HG03175 (cell line): Measurements from ENCODE around the gene ACOT12.

Source experiments
- ATAC-seq: cut with Tn5 transposase; IDR thresholded peaks from one replicate; pipeline ENCODE4 v1.9.1; 2021; ENCODE audit warnings: mild to moderate bottlenecking, moderate library complexity; ENCODE audit not compliant: unreplicated experiment

ACOT12 gene

DNA sequence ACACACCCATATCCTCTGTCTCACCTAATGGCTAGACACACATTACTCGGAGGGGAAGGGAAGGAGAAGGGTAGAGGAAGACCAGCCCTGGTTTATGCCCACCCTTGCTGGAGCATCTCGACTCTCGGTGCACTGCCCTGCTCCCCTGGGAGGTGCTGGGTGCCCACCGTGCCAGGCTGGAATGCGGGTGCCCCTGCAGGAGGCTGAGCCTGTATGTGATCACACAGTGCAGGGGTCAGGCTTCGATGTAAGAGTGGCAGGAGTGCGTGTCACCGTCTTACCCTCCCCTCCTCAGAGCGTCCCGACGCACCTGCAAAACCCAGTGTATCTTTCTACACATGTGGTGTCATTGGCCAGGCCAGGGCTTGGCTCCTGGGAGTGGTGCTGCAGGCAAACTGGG lies 7.3 kb upstream of the ACOT12 start:
- no peak for ATAC-seq

DNA sequence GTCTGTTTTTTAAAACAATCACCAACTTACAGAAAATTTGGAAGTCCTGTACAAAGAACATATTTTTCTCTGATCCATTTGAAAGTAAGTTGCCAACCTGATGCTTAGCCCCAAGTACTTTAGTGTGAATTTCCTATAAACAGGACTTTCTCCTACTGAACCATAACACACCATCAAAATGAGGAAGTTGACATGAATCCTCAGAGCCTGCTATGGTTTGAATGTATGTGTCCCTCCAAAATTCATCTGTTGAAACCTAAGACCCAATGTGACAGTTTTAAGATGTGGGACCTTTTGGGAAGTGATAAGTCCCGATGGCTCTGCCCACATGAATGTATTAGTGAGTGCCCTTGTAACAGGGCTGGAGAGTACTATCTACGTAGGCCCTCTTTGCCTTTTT lies 6.4 kb upstream of the ACOT12 start:
- ATAC-seq, result no peak

DNA sequence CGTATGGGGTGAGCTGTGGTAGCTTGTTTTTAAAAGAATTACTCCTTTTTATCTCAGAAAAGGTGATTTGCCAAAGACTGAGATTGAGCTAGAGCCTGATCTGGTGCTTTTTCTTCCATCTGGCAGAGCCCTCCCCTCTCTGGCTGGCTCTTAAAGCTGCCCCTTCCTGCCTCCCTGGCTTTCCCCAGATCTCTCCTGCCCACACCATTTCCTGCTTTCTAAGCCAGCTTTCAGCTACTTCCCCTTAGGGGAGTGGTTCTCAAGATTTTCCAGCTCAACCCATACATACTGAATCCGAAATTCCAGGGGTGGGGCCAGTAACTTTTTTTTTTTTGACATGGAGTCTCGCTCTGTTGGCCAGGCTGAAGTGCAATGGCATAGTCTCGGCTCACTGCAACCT lies 4.8 kb upstream of the ACOT12 start:
- no peak for ATAC-seq

DNA sequence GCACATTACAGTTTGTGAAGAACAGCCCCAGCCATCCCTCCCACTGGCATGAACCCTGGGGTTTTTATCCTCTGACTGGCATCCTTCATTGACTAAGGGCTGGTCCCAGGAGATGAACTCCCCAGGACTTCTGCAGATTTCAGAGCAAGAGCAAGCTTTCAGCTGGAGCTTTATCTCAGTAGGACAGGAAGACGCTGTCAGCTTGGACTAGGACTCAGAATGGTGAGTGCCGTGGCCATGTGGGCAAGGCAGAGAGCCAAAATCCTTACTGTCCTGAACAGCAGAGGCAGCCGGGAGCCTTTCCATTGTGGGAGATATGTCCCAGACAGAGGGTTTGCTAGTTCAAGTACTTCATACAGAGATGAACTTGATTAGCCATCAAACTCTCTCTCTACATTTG lies 3.2 kb upstream of the ACOT12 start:
- ATAC-seq, result no peak

DNA sequence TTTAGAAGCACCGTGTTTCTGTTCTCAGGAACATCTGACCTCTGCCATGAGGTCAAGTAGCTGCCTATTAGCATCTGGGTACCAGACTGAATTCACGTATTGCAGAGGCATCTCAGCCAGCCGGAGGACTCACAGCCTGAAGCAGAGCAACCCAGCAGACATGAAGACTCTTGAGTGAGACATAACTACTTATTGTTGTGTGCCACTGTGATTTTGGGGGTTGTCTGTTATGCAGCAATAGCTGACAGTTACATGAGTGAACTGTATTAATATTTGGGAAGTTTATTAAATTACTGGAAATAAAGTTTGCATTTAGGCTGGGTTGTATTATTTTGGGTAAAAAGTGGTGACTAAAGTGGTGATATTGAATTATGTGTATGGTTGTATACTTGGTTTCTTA lies 1.3 kb upstream of the ACOT12 start:
- no peak for ATAC-seq

DNA sequence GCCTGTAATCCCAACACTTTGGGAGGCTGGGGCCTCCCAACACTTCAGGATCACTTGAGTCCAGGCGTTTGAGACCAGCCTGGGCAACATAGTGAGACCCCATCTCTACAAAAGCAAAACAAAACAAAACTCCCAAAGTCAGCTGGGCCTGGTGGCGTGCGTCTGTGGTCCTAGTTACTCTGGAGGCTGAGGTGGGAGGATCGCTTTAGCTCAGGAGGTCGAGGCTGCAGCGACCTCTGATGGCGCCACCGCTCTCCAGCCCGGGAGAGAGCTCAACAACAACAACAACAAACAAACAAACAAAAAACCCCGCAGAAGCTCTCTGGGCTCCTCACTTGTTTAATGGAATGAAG lies 528 bp downstream of the ACOT12 start:
- ATAC-seq, result no peak

DNA sequence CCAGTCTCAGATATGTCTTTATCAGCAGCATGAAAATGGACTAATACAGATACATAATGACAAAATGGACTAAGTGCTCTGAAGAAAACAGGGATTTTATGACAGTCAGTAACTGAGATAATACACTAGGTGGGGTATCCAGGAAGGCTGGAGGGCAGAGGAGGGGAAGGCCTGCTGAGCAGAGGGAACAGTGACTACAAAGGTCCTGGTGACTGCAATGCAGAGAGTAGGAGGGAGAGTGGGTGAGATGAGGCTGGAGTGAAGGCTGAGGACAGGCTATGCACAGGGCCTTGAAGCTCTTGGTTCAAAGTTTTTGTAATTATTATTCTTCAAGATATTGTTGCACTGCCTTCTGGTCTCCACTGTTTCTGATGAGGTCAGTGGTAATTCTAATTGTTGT lies 4.9 kb downstream of the ACOT12 start:
- ATAC-seq, result no peak

DNA sequence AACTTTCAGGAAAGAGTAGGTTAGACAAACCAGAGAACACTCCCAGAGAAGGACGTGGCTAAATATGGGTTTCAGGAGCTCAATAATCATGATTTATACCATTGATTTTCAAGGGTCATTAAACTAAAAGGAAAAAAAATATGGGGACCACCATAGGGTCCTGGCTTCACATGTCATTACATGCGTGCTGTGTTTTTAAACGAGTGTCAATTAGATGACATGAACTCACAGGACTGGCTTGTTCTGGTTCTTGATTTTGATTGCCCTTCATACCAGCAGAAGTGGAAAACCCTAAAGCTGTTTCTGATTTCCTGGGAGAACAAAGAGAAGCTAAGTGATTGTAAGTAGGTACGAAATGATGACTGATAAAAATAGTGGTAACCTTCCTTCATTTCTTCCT lies 5.8 kb downstream of the ACOT12 start:
- no peak for ATAC-seq

DNA sequence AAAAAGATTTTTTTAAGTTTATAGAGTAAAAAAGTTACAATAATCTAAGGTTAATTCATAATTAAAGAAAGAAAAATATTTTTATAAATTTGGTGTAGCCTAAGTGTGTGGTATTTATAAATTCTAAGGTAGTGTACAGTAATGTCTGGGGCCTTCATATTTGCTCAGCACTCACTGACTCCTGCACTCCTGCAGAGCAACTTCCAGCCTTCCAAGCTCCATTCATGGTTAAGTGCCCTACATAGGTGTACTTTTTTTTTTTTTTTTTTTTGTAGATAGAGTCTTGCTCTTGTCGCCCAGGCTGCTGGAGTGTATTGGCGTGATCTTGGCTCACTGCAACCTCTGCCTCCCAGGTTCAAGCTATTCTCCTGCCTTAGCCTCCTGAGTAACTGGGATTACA lies 10.1 kb downstream of the ACOT12 start:
- ATAC-seq, result no peak

DNA sequence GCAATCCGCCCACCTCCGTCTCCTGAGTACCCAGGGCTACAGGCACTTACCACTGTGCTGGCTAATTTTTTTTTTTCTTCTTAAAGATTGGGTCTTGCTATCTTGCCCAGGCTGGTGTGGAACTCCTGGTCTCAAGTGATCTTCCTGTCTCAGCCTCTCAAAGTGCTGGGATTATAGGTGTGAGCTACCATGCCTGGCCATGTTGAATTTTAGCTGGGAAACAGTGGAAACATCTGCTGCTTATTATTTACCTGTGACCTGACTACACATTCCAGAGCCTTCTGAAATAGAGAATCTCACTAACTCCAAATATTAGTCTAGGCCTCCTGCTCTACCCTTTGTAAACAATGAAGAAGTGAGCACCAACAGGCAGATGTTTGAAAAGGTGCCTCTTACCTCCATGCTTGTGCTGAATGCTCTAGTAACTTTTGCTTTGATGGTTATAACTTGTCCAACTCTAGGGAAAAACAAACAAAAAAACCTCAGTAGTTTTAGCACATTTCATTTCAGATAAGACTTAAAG lies 22.5 kb downstream of the ACOT12 start:
- no peak for ATAC-seq

DNA sequence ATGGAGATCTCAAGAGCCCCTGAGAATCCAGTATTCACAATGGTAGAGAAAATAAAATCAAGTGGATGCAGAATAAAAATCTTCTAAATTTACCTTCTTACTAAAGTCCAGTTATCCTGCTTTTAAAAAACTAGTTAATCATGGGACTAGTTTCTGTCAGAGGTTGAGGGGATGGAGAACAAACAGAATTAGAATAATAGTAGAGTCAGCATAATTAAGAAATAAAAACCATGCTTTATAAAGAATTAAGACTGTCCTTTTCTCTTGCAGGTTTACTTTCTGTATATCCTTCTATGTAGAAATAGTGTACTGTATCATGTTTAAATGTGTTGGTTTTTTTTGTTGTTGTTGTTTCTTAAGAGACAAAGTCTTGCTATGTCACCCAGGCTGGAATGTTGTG lies 23.0 kb downstream of the ACOT12 start:
- ATAC-seq, result no peak

DNA sequence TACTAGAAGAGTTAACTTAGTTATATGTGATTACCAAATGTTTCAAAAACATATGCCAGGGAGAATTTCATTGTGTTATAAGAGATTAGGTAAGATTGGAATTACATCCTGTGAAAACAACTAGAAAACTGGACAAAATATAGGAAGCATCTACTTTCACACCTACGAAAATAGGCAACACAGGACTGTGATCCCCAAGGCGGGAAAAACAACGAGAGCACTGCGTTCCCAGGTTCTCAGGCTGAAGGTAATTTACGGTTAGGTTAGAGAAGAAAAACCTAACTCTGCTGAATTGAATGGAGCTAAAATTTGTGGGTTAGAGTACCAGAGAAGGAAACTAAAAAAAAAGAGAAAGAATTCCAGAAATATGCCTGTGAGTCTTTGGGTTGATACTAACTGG lies 28.4 kb downstream of the ACOT12 start:
- ATAC-seq, result no peak

DNA sequence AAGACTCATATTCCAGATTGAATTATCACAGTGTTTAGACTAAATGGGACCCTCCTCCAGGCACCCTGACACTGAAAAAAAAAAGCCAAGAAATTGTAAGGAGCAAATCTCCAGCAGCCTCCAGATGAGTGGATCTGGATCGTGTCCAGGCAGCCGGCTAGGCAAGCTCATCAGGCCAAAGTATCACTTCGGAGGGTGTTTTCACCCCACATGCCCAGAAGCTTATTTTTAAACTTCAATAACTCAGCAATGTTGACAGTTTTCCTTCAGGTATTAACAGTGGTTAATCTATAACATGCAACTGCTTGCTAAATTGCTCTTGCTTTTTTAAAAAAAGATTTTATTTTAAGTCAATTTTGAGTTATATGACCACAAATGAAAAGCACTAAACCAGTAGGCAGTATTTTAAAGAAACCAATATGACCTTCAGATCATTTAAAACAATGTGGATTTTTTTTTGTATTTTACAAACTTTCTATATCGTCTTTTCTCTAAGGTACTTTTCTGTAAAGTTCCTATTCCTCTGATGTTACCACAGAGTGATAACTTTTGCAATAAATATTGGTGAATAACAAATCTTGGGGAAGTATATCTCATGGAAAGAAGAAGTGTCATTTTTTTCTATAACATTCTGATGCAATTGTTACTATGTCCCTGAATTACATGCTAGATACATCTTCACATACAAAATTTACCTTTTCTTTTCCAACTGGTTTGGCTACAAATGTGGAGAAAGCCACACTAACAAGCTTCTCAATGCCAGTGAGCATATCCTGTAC lies 30.7 kb downstream of the ACOT12 start:
- ATAC-seq, result no peak

DNA sequence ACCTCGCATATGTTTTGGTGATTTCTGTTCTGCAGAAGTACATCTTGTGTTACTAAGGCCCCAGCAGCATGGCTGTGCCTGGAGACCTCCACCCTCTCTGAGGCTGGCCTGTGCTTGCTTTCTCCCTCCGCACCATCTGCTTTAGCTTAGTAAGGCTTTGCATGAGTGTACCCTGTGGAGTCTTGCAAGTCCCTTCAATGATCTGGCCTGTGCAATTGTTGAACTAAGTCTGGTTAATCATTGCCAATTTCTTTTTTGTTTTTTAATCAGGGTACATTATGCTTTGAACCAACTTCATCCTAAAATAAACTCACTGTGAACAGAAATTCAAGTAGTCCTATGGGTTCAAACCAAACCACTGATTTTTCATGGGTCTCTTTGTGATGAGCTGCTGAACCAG lies 32.3 kb downstream of the ACOT12 start:
- ATAC-seq, result no peak

DNA sequence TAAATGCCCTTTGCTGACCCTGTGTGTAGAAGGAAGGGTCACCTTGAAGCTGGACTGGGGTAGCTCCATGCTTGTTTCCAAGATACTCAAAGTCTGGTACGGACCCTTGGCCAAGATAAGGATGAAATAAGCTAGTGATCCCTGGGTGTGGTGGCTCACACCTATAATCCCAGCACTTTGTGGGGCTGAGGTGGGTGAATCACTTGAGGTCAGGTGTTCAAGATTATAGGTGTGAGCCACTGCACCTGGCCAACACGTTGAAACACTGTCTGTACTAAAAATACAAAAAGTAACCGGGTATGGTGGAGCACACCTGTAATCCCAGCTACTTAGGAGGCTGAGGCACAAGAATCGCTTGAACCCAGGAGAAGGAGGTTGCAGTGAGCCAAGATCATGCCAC lies 33.3 kb downstream of the ACOT12 start:
- no peak for ATAC-seq

DNA sequence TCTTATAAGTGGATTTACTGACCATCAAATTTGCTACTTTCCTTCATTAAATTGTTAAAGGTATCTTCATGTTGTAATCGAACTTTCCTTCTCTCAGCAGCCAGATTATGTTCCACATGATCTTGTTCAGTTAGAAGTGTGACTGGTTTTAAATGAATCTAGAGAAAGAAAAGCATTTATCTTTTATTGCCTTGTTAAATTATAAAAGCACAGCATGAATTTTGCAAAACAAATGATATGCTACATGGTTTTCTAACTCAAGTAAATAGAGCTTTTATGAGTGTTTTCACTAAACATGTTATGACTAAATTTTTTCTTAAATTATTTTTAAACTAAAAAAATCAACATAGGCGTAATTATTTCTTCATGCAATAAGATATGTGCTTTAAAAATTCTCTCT lies 34.1 kb downstream of the ACOT12 start:
- no peak for ATAC-seq

DNA sequence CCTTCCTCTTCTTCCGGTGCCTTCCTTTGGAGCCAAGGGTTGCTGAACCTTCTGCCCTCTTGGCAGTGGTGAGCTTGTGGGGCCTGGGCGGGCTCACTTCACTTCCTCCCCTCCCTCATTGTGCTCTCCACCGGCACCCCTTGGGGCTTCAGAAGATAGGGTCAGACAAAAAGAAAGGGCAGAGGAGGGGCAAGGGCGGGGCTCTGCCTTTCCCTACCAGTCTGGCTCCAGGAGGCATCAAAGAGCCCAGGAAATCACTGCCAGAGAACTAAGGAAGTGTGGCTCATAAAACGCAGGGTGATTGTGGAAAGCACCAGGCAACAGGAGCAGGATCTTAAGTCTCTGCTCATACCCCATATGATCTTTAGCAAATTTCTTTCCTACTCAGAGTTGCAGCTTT lies 34.8 kb downstream of the ACOT12 start:
- no peak for ATAC-seq

DNA sequence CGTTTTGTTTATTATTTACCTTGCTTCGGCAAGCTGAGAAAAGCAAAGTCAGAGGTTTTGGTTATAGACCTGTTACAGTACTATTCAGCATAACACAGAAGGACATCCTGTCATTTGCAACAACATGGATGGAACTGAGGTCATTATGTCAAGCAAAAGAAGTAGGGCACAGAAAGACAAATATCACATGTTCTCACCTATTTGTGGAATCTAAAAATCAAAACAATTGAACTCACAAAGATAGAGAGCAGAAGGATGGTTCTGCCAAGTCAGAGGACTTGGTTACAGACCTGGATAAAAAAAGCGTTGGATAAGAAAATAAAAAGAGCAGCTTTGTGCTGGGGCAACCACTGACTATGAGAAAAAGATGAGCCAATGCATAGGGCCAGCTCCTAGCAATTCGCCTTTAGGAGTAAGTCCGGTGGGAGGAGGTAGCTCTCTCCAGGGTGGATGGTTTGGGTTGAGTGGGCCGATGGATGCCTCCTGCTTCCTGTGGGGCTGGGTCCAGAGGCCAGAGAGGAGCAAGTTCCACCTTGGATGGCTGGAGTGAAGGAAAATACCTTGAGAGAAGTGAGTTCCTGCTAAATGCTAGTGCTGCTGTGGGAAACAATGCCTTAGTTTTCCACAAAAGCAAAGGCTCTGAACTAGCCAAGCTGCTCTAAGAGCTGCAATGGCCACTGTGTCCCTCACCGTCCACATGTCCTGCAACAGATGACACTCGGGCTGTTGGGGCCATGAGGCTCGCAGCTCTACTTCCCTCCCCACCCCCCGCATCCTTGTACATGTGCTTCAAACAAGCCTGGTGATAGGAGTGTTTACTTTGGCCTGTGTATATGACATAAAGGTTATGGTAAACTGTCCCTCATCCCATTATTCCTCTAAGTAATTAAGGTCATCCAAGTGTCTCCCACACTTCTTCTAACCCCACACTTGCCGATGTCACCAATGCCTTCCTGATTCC lies 38.4 kb downstream of the ACOT12 start:
- no peak for ATAC-seq

DNA sequence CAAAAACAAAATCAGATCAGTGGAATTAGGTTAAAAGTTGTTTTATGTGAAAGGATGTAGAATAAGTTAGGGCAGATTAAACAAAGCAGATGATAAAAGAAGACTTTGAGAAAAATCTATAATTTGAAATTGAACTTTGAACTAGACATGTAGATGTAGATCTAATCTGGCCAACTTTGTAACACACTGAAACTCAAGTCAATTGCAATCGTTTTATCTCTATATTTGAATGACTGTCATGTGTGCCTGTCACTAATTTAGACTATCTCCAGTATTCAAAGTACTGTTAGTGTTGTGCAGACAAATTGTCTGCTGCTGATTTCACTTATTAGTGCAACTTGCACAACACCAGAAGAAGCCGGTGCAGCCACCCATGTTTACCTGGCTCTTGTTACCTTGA lies 39.8 kb downstream of the ACOT12 start:
- no peak for ATAC-seq

DNA sequence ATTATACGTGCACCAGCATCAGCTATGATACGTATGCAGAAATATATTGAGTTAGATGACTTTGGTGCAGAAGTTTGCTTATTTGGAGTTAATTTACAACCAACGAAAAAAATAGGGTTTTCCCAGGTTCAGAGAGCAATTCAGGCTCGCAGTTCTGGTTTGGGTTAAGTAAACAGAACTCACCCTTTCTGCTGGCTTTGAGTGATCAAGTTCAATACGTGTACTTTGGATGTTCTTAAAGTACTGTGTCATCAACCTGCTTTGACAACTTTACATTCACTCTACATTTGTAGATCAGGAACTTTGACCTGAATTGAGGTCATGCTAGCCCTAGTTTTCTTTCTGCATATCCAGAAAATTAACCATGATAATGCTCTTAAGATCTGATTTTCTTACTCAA lies 40.7 kb downstream of the ACOT12 start:
- no peak for ATAC-seq

DNA sequence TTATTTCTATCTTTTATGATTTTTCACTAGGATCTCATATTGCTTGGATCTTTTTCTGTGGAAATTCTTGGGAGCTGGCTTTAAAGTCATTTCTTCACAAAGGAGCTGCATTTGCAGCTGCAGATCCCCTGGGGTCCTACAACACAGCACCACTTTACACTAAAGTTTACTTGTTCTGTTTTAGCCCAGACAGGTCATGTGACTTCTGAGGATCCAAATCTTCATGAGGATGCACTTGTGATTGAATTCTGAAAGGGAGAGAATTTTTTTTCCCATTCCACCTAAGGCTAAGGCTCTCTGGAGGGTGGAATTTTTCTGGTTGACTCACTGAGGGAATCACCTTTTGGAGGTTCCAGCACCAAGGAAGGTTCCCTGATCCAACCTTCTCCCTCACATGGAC lies 43.4 kb downstream of the ACOT12 start:
- ATAC-seq, result no peak

DNA sequence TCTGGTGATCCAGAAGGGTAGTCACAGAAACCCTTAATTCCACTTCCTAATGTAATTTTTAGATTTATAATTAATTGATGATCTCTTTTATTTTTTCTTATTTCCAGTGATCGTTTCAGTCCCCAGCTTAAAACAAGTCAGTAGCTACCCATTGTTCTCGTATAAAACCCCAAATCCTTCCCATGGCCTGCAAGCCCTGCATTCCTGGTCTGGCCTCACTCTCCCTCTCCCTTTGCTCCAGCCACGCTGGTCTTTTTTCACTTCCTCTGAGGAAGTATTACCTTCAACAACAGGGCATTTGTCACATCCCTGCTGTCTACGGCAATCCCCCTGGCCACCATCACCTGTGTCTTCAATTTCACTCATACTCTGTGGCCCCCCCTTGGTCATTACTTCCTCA lies 44.8 kb downstream of the ACOT12 start:
- ATAC-seq, result no peak
